Measurements from ENCODE around the gene DDT. TPM values are rescaled to one million over a fixed set of nuclear protein-coding genes. Genes with fewer than 3 reads are reported as not detected.

DDT gene
- total RNA-seq, result 78.6 and 106 TPM in 2 replicates

DNA sequence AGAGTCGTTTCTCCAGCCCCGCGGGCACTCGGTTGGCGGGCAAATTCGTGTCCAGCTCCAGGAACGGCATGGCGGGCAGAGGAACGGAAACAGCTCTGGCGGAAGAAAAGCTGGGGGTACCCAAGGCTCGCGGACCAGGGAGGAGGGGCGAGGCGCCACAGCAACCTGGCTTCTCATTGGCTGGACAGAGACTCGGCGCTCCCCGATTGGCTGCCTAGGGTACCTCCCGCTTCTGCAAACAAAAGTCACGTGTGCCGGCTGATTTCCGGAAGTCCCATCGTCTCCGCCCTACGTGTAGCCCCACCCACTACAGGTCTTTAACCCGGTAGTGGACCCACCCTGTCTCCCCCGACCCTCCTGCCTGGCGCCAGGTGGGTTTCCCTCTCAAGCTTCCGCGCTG lies at the start of gene DDT:
Gene DDT (minus strand): TSS at position 97 of the 400 bp plus-strand sequence. CDS start 27 bp downstream, at position 70.

DNA sequence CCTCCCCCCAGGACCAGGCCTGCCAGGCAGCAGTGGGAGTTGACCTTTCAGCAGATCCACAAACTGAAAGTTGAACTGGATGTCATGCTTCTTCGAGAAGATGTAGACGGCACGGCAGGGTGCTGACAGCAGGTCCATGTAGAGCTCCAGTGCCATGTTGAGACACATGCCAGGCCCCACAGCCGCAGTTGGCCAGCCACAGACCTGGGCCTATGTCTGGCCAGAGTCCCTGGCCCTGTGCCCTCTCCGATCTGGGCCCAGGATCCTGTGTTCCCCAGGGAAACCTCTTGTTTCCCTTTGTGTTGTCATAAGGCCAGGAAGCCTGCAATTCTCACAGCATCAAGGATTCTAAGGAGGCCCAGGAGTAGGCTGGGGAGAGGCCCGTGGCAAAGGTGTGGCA lies 31.0 kb upstream of the DDT start, which contains the start of gene GSTT4:
Gene GSTT4 (minus strand): TSS at position 253 of the 400 bp plus-strand sequence. CDS start 97 bp downstream, at position 156.

DNA sequence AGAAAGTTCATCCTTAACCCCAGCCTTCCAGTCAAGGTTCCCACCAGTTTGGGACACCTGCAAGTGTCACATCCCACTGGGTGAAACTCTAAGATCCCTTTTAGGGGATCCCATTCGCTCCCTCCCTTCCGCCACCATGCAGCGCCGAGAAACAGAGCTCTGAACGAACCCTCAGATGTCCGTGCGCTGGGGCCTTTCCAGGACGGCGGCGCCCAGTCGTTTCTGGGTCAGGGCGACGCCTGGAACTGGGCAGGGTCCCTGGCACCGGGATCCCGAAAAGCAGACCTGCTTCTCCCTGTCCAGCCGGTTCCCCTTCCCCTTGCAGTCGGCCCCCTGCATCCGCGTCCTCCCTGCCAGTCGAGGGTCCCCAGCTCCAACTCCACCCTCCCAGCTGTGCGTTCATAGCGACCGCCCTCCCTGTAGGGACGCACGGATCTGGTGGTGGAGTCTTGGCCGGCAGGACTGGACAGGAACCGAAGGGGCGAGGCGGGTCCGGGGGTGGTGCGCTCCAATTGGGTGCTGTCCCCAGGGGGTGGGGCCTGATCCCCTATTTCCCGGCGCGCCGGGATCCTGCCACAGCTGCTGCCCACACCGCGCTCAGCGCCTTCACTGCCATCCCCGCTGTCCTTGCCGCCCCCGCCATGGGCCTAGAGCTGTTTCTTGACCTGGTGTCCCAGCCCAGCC lies 5.5 kb upstream of the DDT start, which contains the start of gene GSTT2:
Gene GSTT2 (plus strand): TSS at position 578 of the 684 bp plus-strand sequence.

DNA sequence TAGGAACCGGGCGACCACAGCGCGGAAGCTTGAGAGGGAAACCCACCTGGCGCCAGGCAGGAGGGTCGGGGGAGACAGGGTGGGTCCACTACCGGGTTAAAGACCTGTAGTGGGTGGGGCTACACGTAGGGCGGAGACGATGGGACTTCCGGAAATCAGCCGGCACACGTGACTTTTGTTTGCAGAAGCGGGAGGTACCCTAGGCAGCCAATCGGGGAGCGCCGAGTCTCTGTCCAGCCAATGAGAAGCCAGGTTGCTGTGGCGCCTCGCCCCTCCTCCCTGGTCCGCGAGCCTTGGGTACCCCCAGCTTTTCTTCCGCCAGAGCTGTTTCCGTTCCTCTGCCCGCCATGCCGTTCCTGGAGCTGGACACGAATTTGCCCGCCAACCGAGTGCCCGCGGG lies 7.7 kb downstream of the DDT start, which contains the start of gene DDTL:
Gene DDTL (plus strand): TSS at position 321 of the 400 bp plus-strand sequence. CDS start 27 bp downstream, at position 348.

DNA sequence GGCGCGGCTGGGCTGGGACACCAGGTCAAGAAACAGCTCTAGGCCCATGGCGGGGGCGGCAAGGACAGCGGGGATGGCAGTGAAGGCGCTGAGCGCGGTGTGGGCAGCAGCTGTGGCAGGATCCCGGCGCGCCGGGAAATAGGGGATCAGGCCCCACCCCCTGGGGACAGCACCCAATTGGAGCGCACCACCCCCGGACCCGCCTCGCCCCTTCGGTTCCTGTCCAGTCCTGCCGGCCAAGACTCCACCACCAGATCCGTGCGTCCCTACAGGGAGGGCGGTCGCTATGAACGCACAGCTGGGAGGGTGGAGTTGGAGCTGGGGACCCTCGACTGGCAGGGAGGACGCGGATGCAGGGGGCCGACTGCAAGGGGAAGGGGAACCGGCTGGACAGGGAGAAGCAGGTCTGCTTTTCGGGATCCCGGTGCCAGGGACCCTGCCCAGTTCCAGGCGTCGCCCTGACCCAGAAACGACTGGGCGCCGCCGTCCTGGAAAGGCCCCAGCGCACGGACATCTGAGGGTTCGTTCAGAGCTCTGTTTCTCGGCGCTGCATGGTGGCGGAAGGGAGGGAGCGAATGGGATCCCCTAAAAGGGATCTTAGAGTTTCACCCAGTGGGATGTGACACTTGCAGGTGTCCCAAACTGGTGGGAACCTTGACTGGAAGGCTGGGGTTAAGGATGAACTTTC lies 13.0 kb downstream of the DDT start, which contains the start of gene GSTT2B:
Gene GSTT2B (minus strand): TSS at position 112 of the 688 bp plus-strand sequence. CDS start 64 bp downstream, at position 48.

Other genes starting within 250 kb of the DDT start
- 5.7 and 7.2 TPM in 2 replicates for gene ZNF70, start 223.3 kb downstream of the DDT start, total RNA-seq
- gene VPREB3, start 220.0 kb downstream of the DDT start, total RNA-seq, result not detected in 2 replicates
- gene C22orf15, start 211.5 kb downstream of the DDT start, total RNA-seq, result 0.98 TPM in 1 of 2 replicates, not detected in the other
- 1.6 and 4.2 TPM in 2 replicates for gene CHCHD10, start 206.5 kb downstream of the DDT start, total RNA-seq
- gene MMP11, start 201.6 kb downstream of the DDT start, total RNA-seq, result 8.4 and 13.7 TPM in 2 replicates
- 71.2 and 89.6 TPM in 2 replicates for gene SMARCB1, start 187.5 kb downstream of the DDT start, total RNA-seq
- 0.33 TPM in 1 of 2 replicates, not detected in the other for gene DERL3, start 135.4 kb downstream of the DDT start, total RNA-seq
- gene SLC2A11, start 116.6 kb downstream of the DDT start, total RNA-seq, result 7.5 and 8.2 TPM in 2 replicates
- gene MIF, start 80.1 kb downstream of the DDT start, total RNA-seq, result 196 and 293 TPM in 2 replicates
- gene GSTT2B, start 13.2 kb downstream of the DDT start, total RNA-seq, result 4.2 and 8.8 TPM in 2 replicates
- gene DDTL, start 7.6 kb downstream of the DDT start, total RNA-seq, result 1.2 and 1.3 TPM in 2 replicates
- gene GSTT2, start 5.7 kb upstream of the DDT start, total RNA-seq, result 1.7 TPM in 1 of 2 replicates, not detected in the other
- not detected in 2 replicates for gene GSTT4, start 31.0 kb upstream of the DDT start, total RNA-seq
- 43.3 and 52.6 TPM in 2 replicates for gene CABIN1, start 36.9 kb upstream of the DDT start, total RNA-seq
- gene SUSD2, start 207.0 kb upstream of the DDT start, total RNA-seq, result 0.10 and 0.33 TPM in 2 replicates

All from vein endothelial cell (primary cell).